Measurements from ENCODE around the gene KMT2C. TPM values are rescaled to one million over a fixed set of nuclear protein-coding genes. Genes with fewer than 3 reads are reported as not detected.

The KMT2C gene
- polyA plus RNA-seq, 1 donor from 2014 or later, result 29.8 TPM

- Histone ChIP-seq H3K9me3 (ENCODE audit: low read length) (no peaks in the 10 kb centered on the region), H3K9ac (ENCODE audit: low read length) (no peak overlapping the region), H3K4me3 (ENCODE audit: low read length) (no peak overlapping the region), H3K9me2 (ENCODE audit: insufficient read depth, low read length) (no peaks in the 10 kb centered on the region), H4K20me1 (ENCODE audit: insufficient read depth) (no peaks in the 10 kb centered on the region), H3K27ac (ENCODE audit: low read length) (no peak overlapping the region), H3K79me2 (replicated peaks; ENCODE audit: insufficient read depth, low read length) (no peaks in the 10 kb centered on the region), H3K36me3 (ENCODE audit: insufficient read depth, low read length) (peaks cover 10% of the 10 kb centered on the region), H3K27me3 (ENCODE audit: insufficient read depth, low read depth, low read length) (no peaks in the 10 kb centered on the region), H3F3A (ENCODE audit: insufficient read depth, low read length, poor library complexity, severe bottlenecking) (no peaks in the 10 kb centered on the region), H2AFZ (ENCODE audit: low read depth, low read length) (no peak overlapping the region), H3K4me2 (ENCODE audit: low read length) (no peak overlapping the region)
- TF ChIP-seq TAF1 (IDR thresholded peaks at IDR 0.05; ENCODE audit: low read depth), result no peak
- no peak for TF ChIP-seq CTCF (IDR thresholded peaks at IDR 0.05; ENCODE audit: poor library complexity, severe bottlenecking)
- TF ChIP-seq POLR2AphosphoS5 (IDR thresholded peaks at IDR 0.05), result no peak
- no peak for TF ChIP-seq REST (IDR thresholded peaks at IDR 0.05; ENCODE audit: borderline replicate concordance)
- TF ChIP-seq RAD21 (conservative IDR thresholded peaks at IDR 0.05), result no peak
- no peak for TF ChIP-seq MXI1 (conservative IDR thresholded peaks at IDR 0.05; ENCODE audit: poor library complexity, severe bottlenecking)
- no peak for TF ChIP-seq SMC3 (conservative IDR thresholded peaks at IDR 0.05; ENCODE audit: poor library complexity)
- no peak for TF ChIP-seq EZH2 (IDR thresholded peaks at IDR 0.05; ENCODE audit: borderline replicate concordance, insufficient read depth, low read length, poor library complexity, severe bottlenecking)
- no peak for TF ChIP-seq EP300 (conservative IDR thresholded peaks at IDR 0.05; ENCODE audit: poor library complexity, severe bottlenecking)
Measured at GRCh38 chr7:152180048-152180447, 255.8 kb downstream of the KMT2C start.

- no peaks in the 10 kb centered on the region for H3K79me2 ChIP-seq (replicated peaks; ENCODE audit: insufficient read depth, low read length)
- no peaks in the 10 kb centered on the region for H4K20me1 ChIP-seq (ENCODE audit: insufficient read depth)
- TF ChIP-seq POLR2AphosphoS5 (IDR thresholded peaks at IDR 0.05), result no peak
- no peak for TF ChIP-seq MXI1 (conservative IDR thresholded peaks at IDR 0.05; ENCODE audit: poor library complexity, severe bottlenecking)
- no peak for TF ChIP-seq SMC3 (conservative IDR thresholded peaks at IDR 0.05; ENCODE audit: poor library complexity)
- no peak for TF ChIP-seq CTCF (IDR thresholded peaks at IDR 0.05; ENCODE audit: poor library complexity, severe bottlenecking)
- no peak for TF ChIP-seq RAD21 (conservative IDR thresholded peaks at IDR 0.05)
- TF ChIP-seq EP300 (conservative IDR thresholded peaks at IDR 0.05; ENCODE audit: poor library complexity, severe bottlenecking), result no peak
- no peak for TF ChIP-seq REST (IDR thresholded peaks at IDR 0.05; ENCODE audit: borderline replicate concordance)
- no peak for TF ChIP-seq EZH2 (IDR thresholded peaks at IDR 0.05; ENCODE audit: borderline replicate concordance, insufficient read depth, low read length, poor library complexity, severe bottlenecking)
- TF ChIP-seq TAF1 (IDR thresholded peaks at IDR 0.05; ENCODE audit: low read depth), result no peak
- H3K4me2 ChIP-seq (ENCODE audit: low read length), result no peak overlapping the region
- no peak overlapping the region for H3K4me3 ChIP-seq (ENCODE audit: low read length)
- H3K9ac ChIP-seq (ENCODE audit: low read length), result no peak overlapping the region
- no peaks in the 10 kb centered on the region for H3K27me3 ChIP-seq (ENCODE audit: insufficient read depth, low read depth, low read length)
- no peaks in the 10 kb centered on the region for H3F3A ChIP-seq (ENCODE audit: insufficient read depth, low read length, poor library complexity, severe bottlenecking)
- peaks cover 10% of the 10 kb centered on the region for H3K36me3 ChIP-seq (ENCODE audit: insufficient read depth, low read length)
- no peak overlapping the region for H3K27ac ChIP-seq (ENCODE audit: low read length)
- no peaks in the 10 kb centered on the region for H3K9me3 ChIP-seq (ENCODE audit: low read length)
- H2AFZ ChIP-seq (ENCODE audit: low read depth, low read length), result no peak overlapping the region
- H3K9me2 ChIP-seq (ENCODE audit: insufficient read depth, low read length), result no peaks in the 10 kb centered on the region
Measured at GRCh38 chr7:152178405-152179058, 257.3 kb downstream of the KMT2C start.
